Right ventricle myocardium inferior (tissue), 1 donor: ENCODE results near the gene JAM3. TPM values are rescaled to one million over a fixed set of nuclear protein-coding genes. Genes with fewer than 3 reads are reported as not detected.
A peak's percentile ranks its signal among the peaks of the same experiment; 100 is the strongest.
"Not testable (repeated sequence)": the region's sequence is repeated elsewhere in the genome, so short reads cannot be mapped to it uniquely, and the experiment has no call there.

Experiments used
- ATAC-seq: fragments of 200-7000 bp; cut with Tn5 transposase; one replicate; pipeline ENCODE4 v1.9.1; 2020; ENCODE audit warnings: mild to moderate bottlenecking, moderate library complexity
- DNase-seq: peaks from one replicate; pipeline ENCODE4 v3.0.0; 2021; ENCODE audit errors: missing footprints
- intact Hi-C: fragments of 100-400 bp; cut with DNase I; formaldehyde crosslinking; loops from one replicate; pipeline ENCODE4 v1.11.0; 2022
- total RNA-seq: library from RNA; stranded (reverse); fragmentation: NEBNext Ultra II Directional; extraction: Animal tissue kit (Norgen Biotek cat#: 25700); gene quantifications from one replicate; pipeline ENCODE4 v1.2.1, GENCODE V29; 2021
- donor health status: DM: no; HTN: yes; CAD: no; lungs with severe emphysema.

The JAM3 gene
- total RNA-seq, 1 donor from 2014 or later = 22.5 TPM

- intact Hi-C loops = no loop called here
- ATAC-seq (no peak), DNase-seq (no peak)
These were observed 83.8 kb downstream of the JAM3 start for GRCh38 chr11:134152696-134153095.

GRCh38 chr11:134153147-134153905 lies 84.5 kb downstream of the JAM3 start:
- ATAC-seq (peak; percentile 19), DNase-seq (no peak)
- intact Hi-C loops = no loop called here

- ATAC-seq (no peak), DNase-seq (no peak)
- intact Hi-C loops = no loop called here
These were observed 85.6 kb downstream of the JAM3 start for GRCh38 chr11:134154441-134154840.

GRCh38 chr11:134155456-134155855 lies 86.6 kb downstream of the JAM3 start:
- intact Hi-C loops = no loop called here

GRCh38 chr11:134155946-134156865 lies 87.3 kb downstream of the JAM3 start:
- intact Hi-C loops = no loop called here
- DNase-seq (no peak), ATAC-seq (no peak)

More at GRCh38 chr11:134155456-134155855, 86.6 kb downstream of the JAM3 start:
- no peak for ATAC-seq
- no peak for DNase-seq

- ATAC-seq (no peak), DNase-seq (no peak)
- intact Hi-C loops = no loop called here
These were observed 88.6 kb downstream of the JAM3 start for GRCh38 chr11:134157451-134157850.

- DNase-seq = no peak
- no peak for ATAC-seq
- intact Hi-C loops = no loop called here
These were observed 89.2 kb downstream of the JAM3 start for GRCh38 chr11:134158023-134158422.

GRCh38 chr11:134159652-134160051 lies 90.8 kb downstream of the JAM3 start:
- no peak for DNase-seq
- ATAC-seq = no peak
- intact Hi-C loops = no loop called here

GRCh38 chr11:134164490-134165370 lies 95.9 kb downstream of the JAM3 start:
- intact Hi-C loops = no loop called here
- DNase-seq (no peak), ATAC-seq (no peak)

GRCh38 chr11:134170177-134170918 lies 101.5 kb downstream of the JAM3 start:
- intact Hi-C loops = no loop called here
- DNase-seq (no peak), ATAC-seq (no peak)

GRCh38 chr11:134170919-134171281 lies 102.0 kb downstream of the JAM3 start:
- no peak for DNase-seq

GRCh38 chr11:134171951-134172350 lies 103.1 kb downstream of the JAM3 start:
- intact Hi-C loops = no loop called here
- ATAC-seq (no peak), DNase-seq (no peak)

More at GRCh38 chr11:134170919-134171281, 102.0 kb downstream of the JAM3 start:
- intact Hi-C loops = no loop called here
- no peak for ATAC-seq

GRCh38 chr11:134173296-134173695 lies 104.4 kb downstream of the JAM3 start:
- ATAC-seq (no peak), DNase-seq (no peak)
- intact Hi-C loops = no loop called here

- no peak for DNase-seq
- ATAC-seq = no peak
- intact Hi-C loops = no loop called here
These were observed 107.4 kb downstream of the JAM3 start for GRCh38 chr11:134176284-134176683.

GRCh38 chr11:134178032-134178674 lies 109.3 kb downstream of the JAM3 start:
- no peak for ATAC-seq
- intact Hi-C loops = no loop called here

GRCh38 chr11:134181707-134182106 lies 112.8 kb downstream of the JAM3 start:
- intact Hi-C loops = no loop called here
- DNase-seq (no peak), ATAC-seq (no peak)

More at GRCh38 chr11:134178032-134178674, 109.3 kb downstream of the JAM3 start:
- no peak for DNase-seq

GRCh38 chr11:134188092-134188491 lies 119.2 kb downstream of the JAM3 start:
- ATAC-seq, intact Hi-C loops, DNase-seq: not testable (repeated sequence)

GRCh38 chr11:134196756-134197155 lies 127.9 kb downstream of the JAM3 start:
- ATAC-seq = no peak
- intact Hi-C loops = no loop called here
- no peak for DNase-seq
